Mucosa of descending colon (tissue), 3 donors: ENCODE data around the gene DHTKD1. TPM values are rescaled to one million over a fixed set of nuclear protein-coding genes. Genes with fewer than 3 reads are reported as not detected.

Source experiments
- ATAC-seq: fragments of 200-7000 bp; cut with Tn5 transposase; one replicate; pipeline ENCODE4 v1.9.1; 2020; ENCODE audit warnings: mild to moderate bottlenecking, moderate library complexity
- DNase-seq, 3 donors: peaks; one replicate each; pipeline ENCODE4 v3.0.0-alpha.2; 2020
- H3K36me3 ChIP-seq: fragments of 200-600 bp; one replicate; pipeline ENCODE4 v1.8.0; 2021; ENCODE audit warnings: low read depth, mild to moderate bottlenecking
- H3K4me1 ChIP-seq: fragments of 200-600 bp; one replicate; pipeline ENCODE4 v1.8.0; 2021; ENCODE audit warnings: low read depth, mild to moderate bottlenecking
- H3K4me3 ChIP-seq: fragments of 200-600 bp; one replicate; pipeline ENCODE4 v1.8.0; 2021; ENCODE audit warnings: mild to moderate bottlenecking
- H3K9me3 ChIP-seq: fragments of 200-600 bp; one replicate; pipeline ENCODE4 v1.8.0; 2021; ENCODE audit warnings: mild to moderate bottlenecking
- CTCF ChIP-seq: fragments of 200-600 bp; IDR thresholded peaks from one replicate; pipeline ENCODE4 v1.8.0; 2022; ENCODE audit warnings: antibody characterized with exemption, mild to moderate bottlenecking
- intact Hi-C, 2 donors: fragments of 100-400 bp; cut with DNase I in 1 of 2; cut with micrococcal nuclease in 1 of 2; formaldehyde crosslinking; loops; one replicate each; pipeline versions ENCODE4 v1.11.0 to v1.11.1; 2022; cut with DNase I, micrococcal nuclease
- long read RNA-seq, 2 donors: library from polyadenylated mRNA; unstranded; transcript quantifications; one replicate each; pipeline ENCODE4 v2.0.0, GENCODE V29; 2019 to 2021
- total RNA-seq, 3 donors: library from RNA; stranded (reverse); fragmentation: NEBNext Ultra II Directional in 2 of 3; extraction: Animal tissue kit (Norgen Biotek cat#: 25700) in 2 of 3; gene quantifications; one replicate each; pipeline versions ENCODE4 v1.2.1 to v1.2.4, GENCODE V29; 2021 to 2023
- donor health status: DM: no; HTN: no; CAD: no; lungs with moderate emphysema.
- donor health status: DM: no; HTN: no; CAD: no.
- donor health status: DM: no; HTN: yes; CAD: no.

DHTKD1 gene
- 10 to 100 TPM; 23.8 to 33.5 (median 27.6) TPM for total RNA-seq
- long read RNA-seq, donor 1, full-length matches to known transcripts = 14 of 24 reads
- long read RNA-seq, donor 1, partial matches to known transcripts = 3 of 24 reads
- long read RNA-seq, donor 1, other reads (novel, unspliced or antisense) = 7 of 24 reads
- long read RNA-seq, donor 2, full-length matches to known transcripts = 11 of 18 reads
- long read RNA-seq, donor 2, partial matches to known transcripts = 1 of 18 reads
- long read RNA-seq, donor 2, other reads (novel, unspliced or antisense) = 6 of 18 reads

- peak; percentile 99 to 100 (median 99) for DNase-seq
- Histone ChIP-seq H3K9me3 (no peaks in the 10 kb centered on the region), H3K36me3 (no peaks in the 10 kb centered on the region), H3K4me3 (peak within 1 kb of the TSS; percentile 91), H3K4me1 (peaks cover 5% of the 10 kb centered on the region)
- TF ChIP-seq CTCF = peak; percentile 34
- peak; percentile 99 for ATAC-seq
- intact Hi-C loops = no loop called here
Measured at GRCh38 chr10:12068449-12069269, at the start of gene DHTKD1. Gene DHTKD1, plus strand, starts transcription at chr10:12068954. Its CDS starts 80 bp downstream, at chr10:12069034.

GRCh38 chr10:12019283-12019971 is 49.3 kb upstream of the DHTKD1 start:
- no peaks in the 10 kb centered on the region for H3K9me3 ChIP-seq
- H3K4me1 ChIP-seq = no peaks in the 10 kb centered on the region
- no peak for ATAC-seq
- intact Hi-C loops = no loop called here
- H3K4me3 ChIP-seq = no peak overlapping the region
- DNase-seq = no peak
- H3K36me3 ChIP-seq = no peaks in the 10 kb centered on the region
- no peak for TF ChIP-seq CTCF

GRCh38 chr10:12020574-12020973 is 48.2 kb upstream of the DHTKD1 start:
- Histone ChIP-seq H3K4me1 (no peaks in the 10 kb centered on the region), H3K9me3 (no peaks in the 10 kb centered on the region), H3K36me3 (no peaks in the 10 kb centered on the region), H3K4me3 (no peak overlapping the region)
- intact Hi-C loops = no loop called here
- ATAC-seq (no peak), DNase-seq (no peak)
- TF ChIP-seq CTCF = no peak

- Histone ChIP-seq H3K9me3 (no peaks in the 10 kb centered on the region), H3K36me3 (no peaks in the 10 kb centered on the region), H3K4me3 (no peak overlapping the region), H3K4me1 (no peaks in the 10 kb centered on the region)
- ATAC-seq (no peak), DNase-seq (no peak)
- TF ChIP-seq CTCF = no peak
- intact Hi-C loops = no loop called here
Measured at GRCh38 chr10:12022580-12023257, 46.0 kb upstream of the DHTKD1 start.

- H3K4me1 ChIP-seq = no peaks in the 10 kb centered on the region
- TF ChIP-seq CTCF = no peak
- no peaks in the 10 kb centered on the region for H3K36me3 ChIP-seq
- DNase-seq (no peak), ATAC-seq (no peak)
- no peak overlapping the region for H3K4me3 ChIP-seq
- intact Hi-C loops = no loop called here
- no peaks in the 10 kb centered on the region for H3K9me3 ChIP-seq
Measured at GRCh38 chr10:12025591-12025990, 43.2 kb upstream of the DHTKD1 start.
